Peyer's patch (tissue), 4 donors: ENCODE data around the gene YPEL1.
"Not testable (repeated sequence)": the region's sequence is repeated elsewhere in the genome, so short reads cannot be mapped to it uniquely, and the experiment has no call there.

Source experiments
- POLR2A ChIP-seq, 2 donors: fragments of 450-650 bp; IDR thresholded peaks; one replicate each; pipeline ENCODE4 v1.5.1; 2017; ENCODE audit warnings: antibody characterized with exemption in 2 of 2, mild to moderate bottlenecking in 2 of 2, moderate library complexity in 2 of 2
- TF ChIP-seq, protein P1 (sequence below), 6 experiments: fragments of 450-650 bp in 4 of 6; fragments of 200-600 bp in 2 of 6; sonication (generic) in 1 of 6; IDR thresholded peaks; one replicate each; pipeline ENCODE4 v1.5.1; 2017 to 2019; ENCODE audit warnings: antibody characterized with exemption in 6 of 6, mild to moderate bottlenecking in 3 of 6, moderate library complexity in 1 of 6

DNA sequence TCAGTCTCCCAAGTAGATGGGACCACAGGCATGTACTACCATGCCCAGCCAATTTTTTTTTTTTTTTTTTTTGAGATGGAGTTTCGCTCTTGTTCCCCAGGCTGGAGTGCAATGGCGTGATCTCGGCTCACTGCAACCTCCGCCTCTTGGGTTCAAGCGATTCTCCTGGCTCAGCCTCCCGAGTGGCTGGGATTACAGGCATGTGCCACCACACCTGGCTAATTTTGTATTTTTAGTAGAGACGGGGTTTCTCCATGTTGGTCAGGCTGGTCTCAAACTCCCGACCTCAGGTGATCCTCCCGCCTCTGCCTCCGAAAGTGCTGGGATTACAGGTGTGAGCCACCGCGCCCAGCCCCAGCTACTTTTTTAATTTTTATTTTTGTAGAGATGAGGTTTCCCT is 56.8 kb downstream of the YPEL1 start:
- TF ChIP-seq, protein P1, sequence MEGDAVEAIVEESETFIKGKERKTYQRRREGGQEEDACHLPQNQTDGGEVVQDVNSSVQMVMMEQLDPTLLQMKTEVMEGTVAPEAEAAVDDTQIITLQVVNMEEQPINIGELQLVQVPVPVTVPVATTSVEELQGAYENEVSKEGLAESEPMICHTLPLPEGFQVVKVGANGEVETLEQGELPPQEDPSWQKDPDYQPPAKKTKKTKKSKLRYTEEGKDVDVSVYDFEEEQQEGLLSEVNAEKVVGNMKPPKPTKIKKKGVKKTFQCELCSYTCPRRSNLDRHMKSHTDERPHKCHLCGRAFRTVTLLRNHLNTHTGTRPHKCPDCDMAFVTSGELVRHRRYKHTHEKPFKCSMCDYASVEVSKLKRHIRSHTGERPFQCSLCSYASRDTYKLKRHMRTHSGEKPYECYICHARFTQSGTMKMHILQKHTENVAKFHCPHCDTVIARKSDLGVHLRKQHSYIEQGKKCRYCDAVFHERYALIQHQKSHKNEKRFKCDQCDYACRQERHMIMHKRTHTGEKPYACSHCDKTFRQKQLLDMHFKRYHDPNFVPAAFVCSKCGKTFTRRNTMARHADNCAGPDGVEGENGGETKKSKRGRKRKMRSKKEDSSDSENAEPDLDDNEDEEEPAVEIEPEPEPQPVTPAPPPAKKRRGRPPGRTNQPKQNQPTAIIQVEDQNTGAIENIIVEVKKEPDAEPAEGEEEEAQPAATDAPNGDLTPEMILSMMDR (IDR thresholded peaks at IDR 0.05), result not testable (repeated sequence)
- TF ChIP-seq POLR2A (IDR thresholded peaks at IDR 0.05), result not testable (repeated sequence)
